Measurements from ENCODE around the gene LATS2. TPM values are rescaled to one million over a fixed set of nuclear protein-coding genes. Genes with fewer than 3 reads are reported as not detected.

Gene LATS2
- total and polyA plus RNA-seq, 3 experiments from 2014 or later: 0.66 to 1.9 (median 1.4) TPM

- Mint-ChIP-seq H3K9me3 (no peaks in the 10 kb centered on the region), H3K36me3 (no peaks in the 10 kb centered on the region), H3K27me3 (peaks cover 0 to 16% of the 10 kb centered on the region in 2 donors), H3K4me1 (no peaks in the 10 kb centered on the region), H3K27ac (no peak overlapping the region), H3K4me3 (no peak overlapping the region)
- Histone ChIP-seq H3K4me3 (ENCODE audit: low read length) (no peak overlapping the region), H3K36me3 (ENCODE audit: insufficient read depth, low read length) (no peaks in the 10 kb centered on the region), H3K4me1 (ENCODE audit: insufficient read depth, low read length) (no peaks in the 10 kb centered on the region), H3K27ac (ENCODE audit: low read depth, low read length) (no peak overlapping the region), H3K27me3 (ENCODE audit: insufficient read depth, low read length, poor library complexity, severe bottlenecking) (no peaks in the 10 kb centered on the region), H3K9me3 (ENCODE audit: low read length) (no peaks in the 10 kb centered on the region)
- DNase-seq: no peak
- CTCF ChIA-PET: no interaction called here
- POLR2A ChIA-PET: no interaction called here
Measured at GRCh38 chr13:21095311-21095710, 33.9 kb upstream of the LATS2 start.

GRCh38 chr13:21089830-21090229 is 28.4 kb upstream of the LATS2 start:
- DNase-seq: no peak
- no peak overlapping the region for H3K27ac ChIP-seq (ENCODE audit: low read depth, low read length)
- no peaks in the 10 kb centered on the region for H3K36me3 ChIP-seq (ENCODE audit: insufficient read depth, low read length)
- Mint-ChIP-seq H3K4me1 (no peaks in the 10 kb centered on the region), H3K27me3 (peaks cover 3 to 13% of the 10 kb centered on the region in 2 donors), H3K27ac (peak overlapping the region in 1 of 8 donors; percentile 84), H3K9me3 (no peaks in the 10 kb centered on the region), H3K36me3 (no peaks in the 10 kb centered on the region), H3K4me3 (no peak overlapping the region)
- no peak overlapping the region for H3K4me3 ChIP-seq (ENCODE audit: low read length)
- POLR2A ChIA-PET: no interaction called here
- H3K4me1 ChIP-seq (ENCODE audit: insufficient read depth, low read length): no peaks in the 10 kb centered on the region
- CTCF ChIA-PET: interaction anchor here (1.2 kb wide), 1 partner anchor 9 kb away, joined by 4 read pairs; no protein-coding TSS in a partner anchor
- H3K27me3 ChIP-seq (ENCODE audit: insufficient read depth, low read length, poor library complexity, severe bottlenecking): no peaks in the 10 kb centered on the region
- no peaks in the 10 kb centered on the region for H3K9me3 ChIP-seq (ENCODE audit: low read length)

GRCh38 chr13:21088534-21088933 is 27.1 kb upstream of the LATS2 start:
- Mint-ChIP-seq H3K27me3 (peaks cover 3 to 18% of the 10 kb centered on the region in 2 donors), H3K9me3 (no peaks in the 10 kb centered on the region)
- POLR2A ChIA-PET: no interaction called here

GRCh38 chr13:21086929-21087328 is 25.5 kb upstream of the LATS2 start:
- H3K4me1 Mint-ChIP-seq: no peaks in the 10 kb centered on the region
- POLR2A ChIA-PET: no interaction called here

More at GRCh38 chr13:21088534-21088933, 27.1 kb upstream of the LATS2 start:
- Histone ChIP-seq H3K4me1 (ENCODE audit: insufficient read depth, low read length) (no peaks in the 10 kb centered on the region), H3K27me3 (ENCODE audit: insufficient read depth, low read length, poor library complexity, severe bottlenecking) (no peaks in the 10 kb centered on the region), H3K9me3 (ENCODE audit: low read length) (no peaks in the 10 kb centered on the region), H3K36me3 (ENCODE audit: insufficient read depth, low read length) (no peaks in the 10 kb centered on the region), H3K4me3 (ENCODE audit: low read length) (no peak overlapping the region), H3K27ac (ENCODE audit: low read depth, low read length) (no peak overlapping the region)
- Mint-ChIP-seq H3K27ac (no peak overlapping the region), H3K4me1 (no peaks in the 10 kb centered on the region), H3K4me3 (no peak overlapping the region), H3K36me3 (no peaks in the 10 kb centered on the region)
- DNase-seq: no peak
- CTCF ChIA-PET: no interaction called here

GRCh38 chr13:21081926-21082325 is 20.5 kb upstream of the LATS2 start:
- Mint-ChIP-seq H3K36me3 (no peaks in the 10 kb centered on the region), H3K9me3 (no peaks in the 10 kb centered on the region), H3K27ac (no peak overlapping the region), H3K27me3 (peaks cover 5 to 49% of the 10 kb centered on the region in 2 donors), H3K4me1 (no peaks in the 10 kb centered on the region), H3K4me3 (no peak overlapping the region)
- Histone ChIP-seq H3K36me3 (ENCODE audit: insufficient read depth, low read length) (no peaks in the 10 kb centered on the region), H3K4me1 (ENCODE audit: insufficient read depth, low read length) (no peaks in the 10 kb centered on the region), H3K9me3 (ENCODE audit: low read length) (no peaks in the 10 kb centered on the region), H3K27me3 (ENCODE audit: insufficient read depth, low read length, poor library complexity, severe bottlenecking) (no peaks in the 10 kb centered on the region), H3K4me3 (ENCODE audit: low read length) (no peak overlapping the region), H3K27ac (ENCODE audit: low read depth, low read length) (no peak overlapping the region)
- no peak for DNase-seq
- ChIA-PET CTCF (no interaction called here), POLR2A (no interaction called here)

More at GRCh38 chr13:21086929-21087328, 25.5 kb upstream of the LATS2 start:
- CTCF ChIA-PET: no interaction called here
- Mint-ChIP-seq H3K36me3 (no peaks in the 10 kb centered on the region), H3K4me3 (no peak overlapping the region), H3K27ac (no peak overlapping the region), H3K27me3 (peaks cover 3 to 22% of the 10 kb centered on the region in 2 donors), H3K9me3 (no peaks in the 10 kb centered on the region)
- Histone ChIP-seq H3K4me1 (ENCODE audit: insufficient read depth, low read length) (no peaks in the 10 kb centered on the region), H3K4me3 (ENCODE audit: low read length) (no peak overlapping the region), H3K27me3 (ENCODE audit: insufficient read depth, low read length, poor library complexity, severe bottlenecking) (no peaks in the 10 kb centered on the region), H3K36me3 (ENCODE audit: insufficient read depth, low read length) (no peaks in the 10 kb centered on the region), H3K9me3 (ENCODE audit: low read length) (no peaks in the 10 kb centered on the region), H3K27ac (ENCODE audit: low read depth, low read length) (no peak overlapping the region)
- no peak for DNase-seq

GRCh38 chr13:21080593-21080891 is 19.2 kb upstream of the LATS2 start:
- no peaks in the 10 kb centered on the region for H3K9me3 ChIP-seq (ENCODE audit: low read length)
- H3K27me3 ChIP-seq (ENCODE audit: insufficient read depth, low read length, poor library complexity, severe bottlenecking): no peaks in the 10 kb centered on the region
- H3K36me3 ChIP-seq (ENCODE audit: insufficient read depth, low read length): no peaks in the 10 kb centered on the region
- ChIA-PET CTCF (interaction anchor here (1.5 kb wide), 1 partner anchor 9 kb away, joined by 3 read pairs; no protein-coding TSS in a partner anchor), POLR2A (no interaction called here)
- no peak overlapping the region for H3K27ac ChIP-seq (ENCODE audit: low read depth, low read length)
- Mint-ChIP-seq H3K4me1 (peaks cover 0 to under 1% (median 0%) of the 10 kb centered on the region in 3 donors), H3K9me3 (no peaks in the 10 kb centered on the region), H3K4me3 (no peak overlapping the region), H3K36me3 (no peaks in the 10 kb centered on the region), H3K27me3 (peaks cover 6 to 41% of the 10 kb centered on the region in 2 donors), H3K27ac (no peak overlapping the region)
- DNase-seq: no peak
- H3K4me3 ChIP-seq (ENCODE audit: low read length): no peak overlapping the region
- no peaks in the 10 kb centered on the region for H3K4me1 ChIP-seq (ENCODE audit: insufficient read depth, low read length)

- no peak for DNase-seq
- ChIA-PET CTCF (interaction anchor here (1.5 kb wide), 1 partner anchor 9 kb away, joined by 3 read pairs; no protein-coding TSS in a partner anchor), POLR2A (no interaction called here)
- H3K9me3 Mint-ChIP-seq: no peaks in the 10 kb centered on the region
- H3K36me3 ChIP-seq (ENCODE audit: insufficient read depth, low read length): no peaks in the 10 kb centered on the region
- no peaks in the 10 kb centered on the region for H3K27me3 ChIP-seq (ENCODE audit: insufficient read depth, low read length, poor library complexity, severe bottlenecking)
- H3K4me3 ChIP-seq (ENCODE audit: low read length): no peak overlapping the region
- H3K27ac Mint-ChIP-seq: no peak overlapping the region
- no peaks in the 10 kb centered on the region for H3K36me3 Mint-ChIP-seq
- H3K4me1 Mint-ChIP-seq: peaks cover 3 to 6% (median 5%) of the 10 kb centered on the region in 3 donors
- H3K27me3 Mint-ChIP-seq: peaks cover 4 to 46% of the 10 kb centered on the region in 2 donors
- H3K27ac ChIP-seq (ENCODE audit: low read depth, low read length): no peak overlapping the region
- H3K9me3 ChIP-seq (ENCODE audit: low read length): no peaks in the 10 kb centered on the region
- H3K4me3 Mint-ChIP-seq: peak overlapping the region in 1 of 7 donors; percentile 48
- H3K4me1 ChIP-seq (ENCODE audit: insufficient read depth, low read length): peaks cover 4% of the 10 kb centered on the region
Measured at GRCh38 chr13:21079761-21080592, 18.6 kb upstream of the LATS2 start.

GRCh38 chr13:21079221-21079620 is 17.8 kb upstream of the LATS2 start:
- no peaks in the 10 kb centered on the region for H3K9me3 Mint-ChIP-seq
- no peaks in the 10 kb centered on the region for H3K27me3 ChIP-seq (ENCODE audit: insufficient read depth, low read length, poor library complexity, severe bottlenecking)
- H3K27ac ChIP-seq (ENCODE audit: low read depth, low read length): no peak overlapping the region
- H3K36me3 ChIP-seq (ENCODE audit: insufficient read depth, low read length): no peaks in the 10 kb centered on the region
- H3K4me3 ChIP-seq (ENCODE audit: low read length): no peak overlapping the region
- no peak overlapping the region for H3K4me3 Mint-ChIP-seq
- H3K4me1 Mint-ChIP-seq: peaks cover 11 to 14% (median 12%) of the 10 kb centered on the region in 3 donors
- no peaks in the 10 kb centered on the region for H3K9me3 ChIP-seq (ENCODE audit: low read length)
- CTCF ChIA-PET: no interaction called here
- no peak overlapping the region for H3K27ac Mint-ChIP-seq
- H3K36me3 Mint-ChIP-seq: no peaks in the 10 kb centered on the region
- H3K27me3 Mint-ChIP-seq: peaks cover 4 to 48% of the 10 kb centered on the region in 2 donors
- POLR2A ChIA-PET: no interaction called here
- no peak for DNase-seq
- peaks cover 11% of the 10 kb centered on the region for H3K4me1 ChIP-seq (ENCODE audit: insufficient read depth, low read length)
